Activated CD8-positive, alpha-beta memory T cell treated with anti-CD3 and anti-CD28 coated beads, Interleukin-2, amount 50 U/mL, for 1 hour (primary cell): ENCODE results near the gene DTL.

Experiments used
- DNase-seq: peaks from one replicate; pipeline ENCODE4 v3.0.0-alpha.2; 2020; ENCODE audit errors: extremely low read depth

Gene DTL

DNA sequence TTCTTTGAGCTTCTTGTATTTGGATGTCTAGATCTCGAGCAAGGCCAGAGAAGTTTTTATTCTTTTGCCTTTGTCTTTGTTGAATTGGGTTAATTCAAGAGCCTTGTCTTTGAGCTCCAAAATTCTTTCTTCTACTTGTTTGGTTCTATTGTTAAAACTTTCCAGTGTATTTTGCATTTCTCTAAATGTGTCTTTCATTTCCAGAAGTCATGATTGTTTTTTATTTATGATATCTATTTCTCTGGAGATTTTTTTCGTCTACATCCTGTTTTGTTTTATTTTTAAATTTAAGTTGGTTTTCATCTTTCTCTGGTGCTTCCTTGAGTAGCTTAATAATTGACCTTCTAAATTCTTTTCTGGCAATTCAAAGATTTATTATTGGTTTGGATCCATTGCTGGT is 61.8 kb downstream of the DTL start:
- no peak for DNase-seq

DNA sequence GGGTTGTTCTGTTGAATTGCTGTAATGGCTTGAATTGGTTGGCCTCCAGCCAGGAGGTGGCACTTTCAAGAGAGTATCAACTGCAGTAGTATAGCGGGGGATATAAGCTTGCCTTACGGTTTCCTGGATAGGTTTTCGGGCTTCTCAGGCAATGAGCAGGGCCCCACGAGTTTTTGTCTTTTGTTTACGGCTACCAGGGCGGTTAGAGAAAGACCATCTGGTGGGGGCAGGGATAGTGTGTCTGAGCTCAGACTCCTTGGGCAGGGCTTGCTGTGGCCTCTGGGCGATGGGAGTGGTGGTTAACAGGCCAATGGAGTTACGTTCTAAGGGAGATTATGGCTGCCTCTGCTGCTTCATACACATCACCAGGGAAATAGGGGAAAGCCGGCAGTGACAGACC is 62.8 kb downstream of the DTL start:
- DNase-seq: no peak

DNA sequence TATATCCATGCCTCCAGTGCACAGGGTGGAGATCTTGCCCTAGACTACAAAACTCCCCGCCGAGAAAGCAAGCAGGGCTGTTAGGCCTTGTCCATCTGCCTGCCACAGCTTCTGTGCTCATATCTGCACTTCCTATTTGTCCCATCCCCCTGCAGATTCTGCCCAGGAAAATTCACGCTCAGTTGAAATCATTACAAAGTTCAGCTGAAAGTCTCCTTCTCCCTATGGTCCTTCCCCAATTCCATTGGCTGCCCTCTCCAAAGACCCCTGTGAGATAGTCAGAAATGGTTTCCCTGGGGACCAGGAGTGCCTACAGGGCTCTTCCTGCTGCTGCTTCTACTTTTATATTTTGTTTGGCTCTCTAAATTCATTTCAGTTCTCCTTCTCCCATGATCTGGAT is 63.2 kb downstream of the DTL start:
- no peak for DNase-seq

DNA sequence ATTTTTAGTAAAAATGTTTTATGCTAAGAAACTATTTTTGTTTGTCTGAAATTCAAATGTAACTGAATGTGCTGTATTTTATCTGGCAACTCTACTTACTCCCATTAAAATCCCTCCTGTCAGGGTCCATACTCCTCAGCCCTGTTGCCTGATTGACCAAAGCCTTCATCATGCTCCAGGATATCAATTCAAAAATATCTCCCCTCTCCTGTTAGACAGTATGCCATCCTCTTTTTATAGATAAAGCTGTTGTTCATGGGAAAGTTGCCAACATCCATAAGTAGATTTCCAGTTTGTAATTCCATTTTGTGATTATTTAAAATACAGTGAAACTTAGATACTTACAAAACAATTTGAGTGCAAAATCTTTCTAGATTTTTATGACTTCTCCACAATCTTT is 65.7 kb downstream of the DTL start:
- DNase-seq: no peak

DNA sequence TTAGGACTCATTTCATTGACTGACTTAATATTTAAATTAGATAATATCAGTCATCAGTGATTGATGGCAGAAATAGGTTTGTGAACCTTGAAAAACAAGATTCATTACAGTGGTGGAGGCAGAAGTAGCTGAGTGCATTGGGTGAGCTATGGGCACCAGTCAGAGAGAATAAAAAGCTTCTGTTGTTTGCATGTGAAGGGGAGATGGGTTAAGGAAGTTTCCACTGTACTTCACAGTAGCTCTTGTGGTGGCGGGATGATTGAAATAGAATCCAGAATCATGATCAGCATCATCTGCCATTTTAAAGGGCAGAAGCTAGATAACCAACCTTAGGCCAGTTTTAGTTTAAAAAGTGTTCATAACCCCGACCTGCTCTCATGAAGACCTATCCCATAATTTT is 66.2 kb downstream of the DTL start:
- no peak for DNase-seq

DNA sequence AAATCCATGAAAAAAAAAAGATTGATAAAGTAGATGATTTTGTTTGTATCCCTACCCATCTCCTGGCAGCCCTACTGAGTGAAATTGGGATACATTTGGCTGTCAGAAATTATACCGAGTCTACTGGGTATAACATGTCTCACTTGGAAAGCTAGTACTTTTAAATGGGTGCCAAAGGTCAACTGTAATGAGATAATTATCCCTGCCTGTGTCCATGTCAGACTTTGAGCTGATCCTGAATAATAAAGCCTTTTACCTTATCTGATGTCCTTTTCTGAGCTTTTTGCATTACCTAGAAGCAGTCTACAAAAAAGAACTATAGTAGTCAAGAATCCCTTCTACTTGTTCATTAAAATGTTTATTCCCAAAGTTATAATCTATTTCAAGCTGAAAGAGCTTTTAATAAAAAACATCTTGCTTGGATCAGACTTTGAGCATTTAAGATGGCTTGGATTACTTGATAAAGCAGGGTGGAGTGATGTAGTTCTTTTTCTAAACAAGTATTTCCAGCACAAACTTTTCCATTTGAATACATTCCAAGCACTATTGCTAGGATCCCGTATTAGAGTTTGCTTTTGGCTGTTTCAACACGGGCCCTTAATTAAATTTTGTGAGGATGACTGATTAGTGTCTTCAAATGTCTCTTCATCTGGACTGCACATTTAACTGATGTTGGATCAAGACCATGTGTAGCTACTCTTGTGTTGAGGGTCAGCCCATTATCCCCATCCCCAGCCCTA is 69.2 kb downstream of the DTL start:
- DNase-seq: no peak

DNA sequence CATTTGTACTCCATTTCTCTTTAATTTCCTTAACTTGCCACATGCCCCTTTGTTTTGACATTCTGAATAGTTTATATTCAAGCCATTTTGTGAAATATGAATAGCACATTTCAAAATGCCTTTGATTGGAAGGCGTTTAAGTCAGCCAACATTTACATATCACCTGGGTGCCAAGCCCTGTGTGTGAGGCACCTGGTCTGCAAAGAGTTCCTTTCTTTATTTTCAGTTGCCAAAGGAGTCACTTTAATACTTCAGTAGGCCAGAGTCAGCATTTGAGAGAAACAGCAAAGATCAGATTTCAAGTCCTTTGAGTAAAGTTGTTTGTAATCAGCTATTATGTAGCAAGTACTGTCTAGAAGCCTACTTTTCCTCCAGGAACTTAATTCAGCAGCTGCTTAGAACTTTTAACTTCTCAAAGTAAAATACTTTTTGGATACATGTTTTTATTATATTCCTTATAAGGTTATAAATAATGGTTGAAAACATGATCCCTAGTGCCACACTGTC is 70.8 kb downstream of the DTL start:
- no peak for DNase-seq

DNA sequence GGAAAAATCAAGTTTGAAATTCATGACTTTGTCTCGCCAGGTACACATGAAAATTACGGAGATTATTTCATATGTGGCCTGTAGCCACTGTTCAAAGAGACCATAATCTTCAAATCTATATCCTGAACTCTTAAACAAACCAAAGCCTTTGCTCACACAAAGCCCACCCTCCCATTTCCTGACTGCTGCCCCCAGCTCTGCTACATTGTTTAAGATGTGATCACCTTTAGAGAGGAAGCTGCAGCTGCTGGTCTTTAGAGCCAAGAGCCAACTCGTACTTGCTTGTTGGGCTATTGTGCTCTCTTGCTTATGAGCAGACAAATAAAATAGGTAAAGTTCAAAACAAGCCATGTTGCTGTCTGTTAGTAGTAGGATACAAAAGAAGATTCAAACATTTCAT is 71.9 kb downstream of the DTL start:
- no peak for DNase-seq

DNA sequence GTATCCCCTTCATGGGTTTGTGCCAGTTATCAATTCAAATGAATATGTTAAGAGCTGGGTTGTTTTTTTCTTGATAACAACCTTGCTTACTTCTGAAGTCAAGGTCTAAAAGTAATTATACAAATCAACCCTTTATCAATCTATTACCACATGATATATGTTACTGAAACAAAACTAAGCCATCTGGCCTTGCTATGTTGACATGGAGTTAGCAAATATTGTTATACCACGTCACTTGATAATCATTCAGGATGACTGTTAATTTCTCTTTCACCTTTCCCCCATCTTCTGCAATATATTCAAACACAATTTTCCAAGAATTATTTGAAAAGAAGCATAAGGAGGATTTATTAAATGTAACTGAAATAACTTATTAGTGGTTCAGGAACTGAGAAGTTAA is 72.6 kb downstream of the DTL start:
- no peak for DNase-seq

DNA sequence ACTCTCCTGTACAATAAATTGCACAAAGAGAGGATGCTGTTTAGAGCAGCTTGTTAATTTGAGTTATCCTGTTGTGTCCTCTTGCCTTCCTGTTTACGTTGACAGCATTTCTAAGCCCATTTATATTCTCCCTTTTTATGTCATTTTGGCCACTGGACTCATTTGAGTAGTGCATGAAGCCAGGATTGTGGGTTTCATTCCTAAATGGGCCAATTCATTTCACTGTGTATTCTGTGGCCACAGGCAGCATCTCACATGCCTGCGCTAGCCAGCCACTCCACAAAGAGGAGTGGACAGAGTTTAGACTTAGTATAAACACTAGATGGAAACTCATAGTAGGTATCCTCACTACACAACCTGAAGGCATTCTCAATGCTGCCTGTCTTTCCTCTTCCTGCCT is 73.4 kb downstream of the DTL start:
- DNase-seq: no peak

DNA sequence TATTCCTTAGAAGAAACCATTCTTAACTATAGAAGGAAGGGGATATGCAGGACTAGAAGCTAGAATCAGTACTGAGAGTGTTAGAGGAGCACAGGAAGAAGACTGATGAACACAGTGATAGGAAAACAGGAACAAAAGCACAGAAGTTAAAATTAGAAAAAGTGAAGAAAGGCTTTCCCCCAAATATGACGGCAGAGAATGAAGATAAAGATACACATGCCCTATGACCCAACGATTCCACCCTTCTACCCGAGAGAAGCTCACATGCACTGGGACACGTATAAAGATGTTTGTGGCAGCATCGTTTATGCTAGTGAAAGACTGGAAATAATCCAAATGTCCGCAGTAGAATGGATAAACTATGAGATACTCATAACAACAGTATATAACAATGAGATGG is 74.2 kb downstream of the DTL start:
- no peak for DNase-seq

DNA sequence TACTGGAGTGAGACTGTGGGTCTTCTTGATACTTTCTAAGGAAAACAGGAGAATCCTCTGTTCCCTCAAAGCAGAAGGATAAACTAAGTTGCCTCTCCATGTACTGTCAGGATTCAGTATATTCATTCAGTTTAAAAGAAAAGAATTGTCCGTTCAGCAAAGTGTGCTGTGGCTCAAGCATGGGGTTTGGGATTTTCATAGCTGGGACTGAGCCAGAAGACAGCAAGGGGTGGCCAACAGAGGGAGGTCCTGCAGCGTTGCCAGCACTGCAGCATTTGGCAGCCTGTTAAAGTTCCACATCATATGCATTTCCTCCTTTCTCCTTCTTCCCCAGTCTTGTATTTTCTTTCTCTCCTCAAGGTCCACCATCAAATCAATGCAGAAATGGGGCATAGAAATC is 75.1 kb downstream of the DTL start:
- no peak for DNase-seq

DNA sequence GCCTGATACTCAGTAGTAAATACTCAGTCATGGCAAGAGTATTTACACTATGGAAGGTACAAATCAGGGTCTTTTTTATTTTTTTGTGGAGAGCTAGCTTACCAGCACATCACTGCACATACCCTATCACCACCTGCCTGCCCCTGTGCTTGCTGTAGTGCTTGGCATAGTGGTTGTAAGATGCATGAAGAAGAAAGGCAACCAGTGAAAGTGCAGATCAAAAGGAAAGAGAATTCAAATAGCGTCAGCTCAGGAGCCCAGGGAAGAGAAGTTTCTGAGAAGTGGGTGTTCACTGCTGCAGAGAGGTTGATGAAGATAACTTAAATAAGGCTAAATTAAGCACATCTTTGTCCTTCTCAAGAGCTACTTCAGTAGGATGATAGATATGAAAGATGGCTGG is 76.0 kb downstream of the DTL start:
- no peak for DNase-seq

DNA sequence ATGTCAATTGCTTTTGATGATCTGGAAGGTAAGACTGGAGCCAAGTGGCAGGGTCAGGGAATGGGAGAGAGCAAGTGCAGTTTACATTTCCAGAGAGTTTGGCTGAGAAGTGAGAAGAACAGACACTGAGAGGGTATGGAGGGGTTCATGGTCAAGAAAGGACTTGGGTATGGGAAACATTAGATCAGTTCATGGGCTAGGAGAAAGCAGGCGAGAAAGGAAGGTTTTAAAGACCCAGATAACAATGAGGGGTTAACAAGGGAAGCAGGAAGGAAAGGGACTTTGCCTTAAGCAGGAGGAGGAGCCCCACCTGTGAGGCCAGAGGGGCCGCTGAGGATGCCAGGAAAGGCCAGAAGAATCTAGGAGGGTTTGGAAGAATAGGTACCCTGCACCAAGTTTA is 78.2 kb downstream of the DTL start:
- DNase-seq: no peak

DNA sequence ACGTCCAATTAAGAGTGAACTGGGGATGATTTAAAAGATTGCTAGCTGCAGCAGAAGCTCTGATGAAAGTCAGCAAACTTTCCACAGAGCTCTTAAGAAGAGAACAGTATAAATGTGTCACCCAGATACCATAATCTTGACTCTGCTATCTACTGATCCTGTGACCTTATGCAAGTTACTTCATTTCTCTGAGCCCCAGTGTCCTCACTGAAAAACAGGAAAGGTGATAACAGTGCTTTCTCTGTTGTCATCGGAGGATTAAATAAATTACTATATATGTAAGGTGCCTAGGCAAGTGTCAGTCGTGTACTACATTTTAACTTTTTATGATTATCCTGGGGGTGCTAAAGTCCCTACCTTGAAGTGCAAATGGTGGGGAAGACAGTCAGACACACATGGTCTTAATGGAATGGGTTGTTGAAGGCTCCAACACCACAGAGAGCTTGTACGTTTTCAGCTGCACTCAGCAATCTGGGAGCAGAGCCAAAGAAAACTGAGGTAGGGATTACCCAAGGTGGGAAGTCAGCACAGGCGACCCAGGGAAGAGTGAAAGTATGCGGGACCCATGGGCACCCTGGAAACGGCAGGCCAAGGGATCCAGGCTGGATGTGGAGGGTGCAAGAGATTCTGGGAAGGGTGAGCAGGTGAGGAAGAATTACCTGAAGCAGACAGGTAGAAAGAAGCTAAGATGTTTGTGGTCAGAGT is 82.8 kb downstream of the DTL start:
- DNase-seq: no peak

DNA sequence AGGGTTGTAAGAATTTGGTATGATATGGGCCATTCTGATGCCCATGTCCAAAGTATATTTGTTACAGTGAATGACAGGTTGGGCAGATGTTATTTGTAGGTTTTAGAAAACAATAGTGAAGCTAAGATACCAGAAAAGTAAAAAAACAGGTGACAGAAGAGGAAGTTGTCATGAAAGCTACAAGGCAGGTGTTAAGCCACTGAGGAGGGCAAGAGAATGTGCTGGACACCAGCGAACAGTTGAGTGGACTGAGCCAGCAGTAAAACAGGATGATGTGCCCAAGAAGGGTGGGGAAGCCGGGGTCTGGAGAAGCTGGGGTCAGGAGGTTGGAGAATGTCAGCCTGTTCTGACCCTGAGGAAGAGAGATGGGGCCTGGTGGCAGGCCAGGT is 83.3 kb downstream of the DTL start:
- no peak for DNase-seq

DNA sequence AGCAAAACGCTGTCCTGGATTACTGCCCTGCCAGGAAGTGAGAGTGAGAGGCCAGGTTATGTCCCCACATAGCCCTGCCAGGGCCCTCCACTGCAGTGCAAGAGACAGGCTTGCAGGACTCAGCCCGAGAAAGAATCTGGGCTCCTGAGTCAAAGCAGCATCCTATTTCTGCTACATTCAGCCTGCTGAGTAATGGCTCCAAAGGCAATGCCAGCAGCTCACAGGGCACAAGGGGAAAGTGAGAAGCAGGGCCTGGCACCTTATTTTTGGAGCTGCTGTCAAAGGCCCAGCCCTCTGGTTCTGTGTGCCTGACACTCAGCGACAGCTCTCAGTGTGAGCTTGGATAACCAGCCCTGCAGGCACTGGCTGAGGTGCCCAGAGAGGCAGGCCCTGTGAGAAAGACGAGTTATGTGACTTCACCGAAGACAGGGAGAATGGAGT is 83.9 kb downstream of the DTL start:
- no peak for DNase-seq

DNA sequence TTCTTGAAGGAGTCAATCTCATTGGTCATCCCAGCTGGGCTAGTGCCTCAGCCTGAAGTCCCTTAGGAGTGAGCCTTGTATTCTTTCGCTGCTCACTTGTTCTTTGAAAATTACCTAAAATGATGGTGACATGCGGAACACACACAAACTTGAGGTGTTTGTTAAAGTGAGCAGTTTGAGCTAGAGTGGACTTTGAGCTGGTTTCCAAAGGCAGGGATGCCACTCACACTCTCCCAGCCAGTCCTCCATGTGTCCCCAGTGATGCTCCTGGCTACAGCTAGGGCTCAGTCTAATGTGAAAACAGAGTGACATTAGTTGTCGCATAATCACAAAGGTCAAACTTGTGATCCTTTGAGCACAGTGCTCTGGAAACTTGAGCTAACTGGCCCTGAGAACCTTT is 84.3 kb downstream of the DTL start:
- no peak for DNase-seq

DNA sequence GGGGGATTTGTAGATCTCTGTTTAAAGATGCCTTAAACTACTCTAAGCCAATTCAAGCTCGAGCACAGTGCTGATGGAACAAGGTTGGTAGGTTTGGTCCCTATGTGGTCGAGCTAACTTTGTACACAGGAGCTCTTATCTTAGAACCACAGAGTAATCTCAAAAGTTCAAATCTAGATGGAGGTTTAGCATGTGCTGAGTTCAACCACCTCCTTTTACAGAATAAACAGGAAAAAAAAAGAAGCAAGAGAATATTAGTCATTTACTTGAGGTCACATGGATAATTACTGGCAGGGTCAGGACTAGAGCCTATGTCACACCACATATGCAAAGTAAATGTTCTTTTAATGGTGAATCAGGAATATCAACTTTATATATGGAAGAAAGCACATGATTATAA is 86.2 kb downstream of the DTL start:
- DNase-seq: no peak

DNA sequence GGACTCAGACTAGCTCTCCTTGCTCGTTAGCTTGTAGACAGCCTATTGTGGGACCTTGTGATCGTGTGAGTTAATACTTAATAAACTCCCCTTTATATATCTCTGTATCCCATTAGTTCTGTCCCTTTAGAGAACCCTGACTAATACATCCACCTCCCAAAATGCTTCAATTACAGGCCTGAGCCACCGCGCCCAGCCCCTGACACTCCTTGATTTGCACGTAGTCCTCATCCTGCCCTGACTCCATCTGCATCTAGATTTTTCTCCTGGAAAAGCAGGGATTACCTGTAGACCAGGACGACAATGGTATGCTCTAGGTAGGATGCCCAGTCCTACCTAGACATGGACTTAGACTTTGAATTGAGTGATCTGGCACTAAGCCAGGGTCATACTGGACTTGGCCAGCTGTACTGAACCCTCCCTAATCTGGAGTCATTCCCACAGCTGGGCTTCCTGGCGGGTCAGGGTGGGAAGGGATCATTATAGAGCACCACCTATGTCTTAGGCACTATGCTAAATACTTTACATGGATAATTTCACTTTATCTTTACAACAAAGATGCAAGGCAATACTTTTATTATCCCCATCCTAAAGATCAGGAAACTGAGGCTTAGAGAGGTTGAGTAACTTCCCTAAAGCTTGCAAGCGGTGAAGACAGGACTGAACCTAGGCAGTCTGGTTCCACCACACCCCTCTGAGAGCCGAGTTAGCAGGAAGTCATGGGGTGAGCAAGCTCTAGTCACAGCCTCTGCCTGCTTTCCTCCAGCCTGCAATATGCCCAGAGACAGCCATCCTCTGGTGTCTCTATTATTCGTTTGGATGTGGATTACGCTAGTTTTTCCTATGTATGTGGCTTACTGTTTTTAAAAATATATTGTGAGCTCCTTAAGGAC is 89.4 kb downstream of the DTL start:
- no peak for DNase-seq

DNA sequence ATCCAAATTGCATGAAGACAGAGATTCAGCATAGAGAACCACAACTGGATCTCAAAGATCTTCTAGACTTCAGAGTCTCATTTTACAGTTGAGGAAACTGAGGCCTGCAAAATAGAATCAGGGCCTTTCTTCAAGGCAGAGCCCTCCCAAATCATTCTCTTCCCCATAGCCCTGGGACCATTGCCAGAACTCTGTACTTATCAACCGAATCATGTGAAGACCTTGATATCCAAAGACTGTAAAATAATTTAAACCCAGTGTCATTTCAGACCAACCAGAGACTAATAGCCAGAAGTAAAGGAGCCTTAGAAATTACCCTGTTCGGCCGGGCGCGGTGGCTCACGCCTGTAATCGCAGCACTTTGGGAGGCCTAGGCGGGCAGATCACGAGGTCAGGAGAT is 90.1 kb downstream of the DTL start:
- DNase-seq: no peak

DNA sequence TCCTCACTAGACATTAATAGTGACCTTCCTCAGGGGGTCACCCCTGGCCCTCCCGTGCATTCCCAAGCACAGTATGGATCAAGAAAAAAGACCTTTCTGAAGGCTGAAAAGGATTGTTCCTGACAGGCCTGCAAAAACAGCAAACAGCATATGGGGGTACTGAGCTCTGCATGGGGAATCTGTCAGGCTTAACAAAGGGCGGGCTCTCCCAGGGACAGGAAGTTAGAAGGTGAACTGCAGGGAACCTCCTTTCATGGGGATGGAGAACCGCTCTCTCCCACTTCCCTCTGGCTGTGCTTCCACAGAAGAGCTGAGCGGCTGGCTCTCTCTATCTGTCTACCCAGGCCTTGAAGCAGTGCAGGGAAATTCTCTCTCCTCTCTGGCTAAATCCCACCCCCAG is 91.7 kb downstream of the DTL start:
- DNase-seq: no peak

DNA sequence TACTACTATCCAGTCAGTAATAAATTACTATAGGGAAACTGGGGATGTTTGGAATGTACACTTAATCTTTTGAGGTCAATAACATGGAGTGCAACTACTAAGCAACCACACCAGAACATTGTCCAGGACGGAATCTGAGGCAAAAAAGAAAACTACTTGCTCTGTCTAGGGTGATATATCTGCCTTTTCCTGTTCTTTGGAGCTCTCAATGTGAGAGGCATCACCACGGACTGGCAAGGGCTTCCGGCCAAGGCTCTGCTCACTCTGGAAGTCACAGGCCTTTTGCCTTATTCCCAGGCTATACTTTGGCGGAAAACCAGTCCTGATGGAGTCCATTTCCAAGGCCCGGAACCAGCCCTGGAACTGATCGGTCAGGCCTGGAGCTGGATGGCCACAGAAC is 94.2 kb downstream of the DTL start:
- DNase-seq: no peak
